GM10847 (cell line): ENCODE results near the gene ARID5A.

ENCODE experiments used
- POLR2A ChIP-seq: IDR thresholded peaks from 2 replicates; pipeline ENCODE4 v1.6.1; 2011; ENCODE audit not compliant: insufficient read length; ENCODE audit errors: extremely low read depth

The ARID5A gene

GRCh38 chr2:96536445-96537065, at the start of gene ARID5A:
Gene ARID5A (plus strand): TSS chr2:96536752. CDS start chr2:96536827, 75 bp downstream.
- TF ChIP-seq POLR2A = peak; percentile 96

- TF ChIP-seq POLR2A = no peak
These were observed 47.3 kb upstream of the ARID5A start for GRCh38 chr2:96489261-96489660.

- no peak for TF ChIP-seq POLR2A
These were observed 46.9 kb upstream of the ARID5A start for GRCh38 chr2:96489663-96490062.

GRCh38 chr2:96491860-96492497, 44.6 kb upstream of the ARID5A start:
- no peak for TF ChIP-seq POLR2A

GRCh38 chr2:96493072-96493471, 43.5 kb upstream of the ARID5A start:
- TF ChIP-seq POLR2A = no peak

- no peak for TF ChIP-seq POLR2A
These were observed 42.4 kb upstream of the ARID5A start for GRCh38 chr2:96494188-96494587.

GRCh38 chr2:96495982-96496629, 40.4 kb upstream of the ARID5A start:
- TF ChIP-seq POLR2A = no peak

- no peak for TF ChIP-seq POLR2A
These were observed 38.5 kb upstream of the ARID5A start for GRCh38 chr2:96498021-96498431.

GRCh38 chr2:96499061-96499960, 37.2 kb upstream of the ARID5A start:
- no peak for TF ChIP-seq POLR2A

- no peak for TF ChIP-seq POLR2A
These were observed 36.0 kb upstream of the ARID5A start for GRCh38 chr2:96500385-96501066.

GRCh38 chr2:96501471-96501874, 35.1 kb upstream of the ARID5A start:
- TF ChIP-seq POLR2A = no peak

GRCh38 chr2:96501886-96502810, 34.4 kb upstream of the ARID5A start:
- TF ChIP-seq POLR2A = no peak

GRCh38 chr2:96502891-96503636, 33.5 kb upstream of the ARID5A start:
- TF ChIP-seq POLR2A = no peak
